HG03378 (cell line): ENCODE measurements around the gene CLEC2B.

Experiments
- ATAC-seq: cut with Tn5 transposase; IDR thresholded peaks from one replicate; pipeline ENCODE4 v1.9.1; 2021; ENCODE audit warnings: mild to moderate bottlenecking, moderate library complexity; ENCODE audit not compliant: unreplicated experiment

Gene CLEC2B

GRCh38 chr12:9810671-9811070 lies 58.5 kb downstream of the CLEC2B start:
- ATAC-seq = no peak

- ATAC-seq = no peak
Measured at GRCh38 chr12:9809866-9810265, 59.3 kb downstream of the CLEC2B start.

GRCh38 chr12:9809338-9809737 lies 59.8 kb downstream of the CLEC2B start:
- no peak for ATAC-seq

GRCh38 chr12:9808504-9808903 lies 60.6 kb downstream of the CLEC2B start:
- ATAC-seq = no peak

- ATAC-seq = no peak
Measured at GRCh38 chr12:9806714-9807113, 62.4 kb downstream of the CLEC2B start.

GRCh38 chr12:9805883-9806282 lies 63.3 kb downstream of the CLEC2B start:
- ATAC-seq = no peak
